ENCODE results near the gene TRPM2.

Gene TRPM2

GRCh38 chr21:44312089-44312488 lies 41.3 kb upstream of the TRPM2 start:
- no peak overlapping the region for H3K4me3 ChIP-seq (ENCODE audit: low read depth, low read length)
- no peak for DNase-seq (ENCODE audit: low read depth)
- TF ChIP-seq, protein P1, sequence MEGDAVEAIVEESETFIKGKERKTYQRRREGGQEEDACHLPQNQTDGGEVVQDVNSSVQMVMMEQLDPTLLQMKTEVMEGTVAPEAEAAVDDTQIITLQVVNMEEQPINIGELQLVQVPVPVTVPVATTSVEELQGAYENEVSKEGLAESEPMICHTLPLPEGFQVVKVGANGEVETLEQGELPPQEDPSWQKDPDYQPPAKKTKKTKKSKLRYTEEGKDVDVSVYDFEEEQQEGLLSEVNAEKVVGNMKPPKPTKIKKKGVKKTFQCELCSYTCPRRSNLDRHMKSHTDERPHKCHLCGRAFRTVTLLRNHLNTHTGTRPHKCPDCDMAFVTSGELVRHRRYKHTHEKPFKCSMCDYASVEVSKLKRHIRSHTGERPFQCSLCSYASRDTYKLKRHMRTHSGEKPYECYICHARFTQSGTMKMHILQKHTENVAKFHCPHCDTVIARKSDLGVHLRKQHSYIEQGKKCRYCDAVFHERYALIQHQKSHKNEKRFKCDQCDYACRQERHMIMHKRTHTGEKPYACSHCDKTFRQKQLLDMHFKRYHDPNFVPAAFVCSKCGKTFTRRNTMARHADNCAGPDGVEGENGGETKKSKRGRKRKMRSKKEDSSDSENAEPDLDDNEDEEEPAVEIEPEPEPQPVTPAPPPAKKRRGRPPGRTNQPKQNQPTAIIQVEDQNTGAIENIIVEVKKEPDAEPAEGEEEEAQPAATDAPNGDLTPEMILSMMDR (IDR thresholded peaks at IDR 0.05; ENCODE audit: insufficient read depth, low read depth, low read length, missing control alignments), result no peak

- TF ChIP-seq, protein P1 (IDR thresholded peaks at IDR 0.05; ENCODE audit: insufficient read depth, low read depth, low read length, missing control alignments), result no peak
- DNase-seq (ENCODE audit: low read depth), result no peak
- no peak overlapping the region for H3K4me3 ChIP-seq (ENCODE audit: low read depth, low read length)
Measured at GRCh38 chr21:44312716-44313115, 40.7 kb upstream of the TRPM2 start.

- H3K4me3 ChIP-seq (ENCODE audit: low read depth, low read length), result no peak overlapping the region
- TF ChIP-seq, protein P1 (IDR thresholded peaks at IDR 0.05; ENCODE audit: insufficient read depth, low read depth, low read length, missing control alignments), result no peak
- no peak for DNase-seq (ENCODE audit: low read depth)
Measured at GRCh38 chr21:44313451-44313850, 40.0 kb upstream of the TRPM2 start.

GRCh38 chr21:44314128-44314527 lies 39.3 kb upstream of the TRPM2 start:
- no peak overlapping the region for H3K4me3 ChIP-seq (ENCODE audit: low read depth, low read length)
- no peak for DNase-seq (ENCODE audit: low read depth)
- TF ChIP-seq, protein P1 (IDR thresholded peaks at IDR 0.05; ENCODE audit: insufficient read depth, low read depth, low read length, missing control alignments), result no peak

- no peak for DNase-seq (ENCODE audit: low read depth)
- no peak overlapping the region for H3K4me3 ChIP-seq (ENCODE audit: low read depth, low read length)
- TF ChIP-seq, protein P1 (IDR thresholded peaks at IDR 0.05; ENCODE audit: insufficient read depth, low read depth, low read length, missing control alignments), result no peak
Measured at GRCh38 chr21:44314561-44314960, 38.9 kb upstream of the TRPM2 start.

GRCh38 chr21:44315691-44316203 lies 37.7 kb upstream of the TRPM2 start:
- H3K4me3 ChIP-seq (ENCODE audit: low read depth, low read length), result no peak overlapping the region
- TF ChIP-seq, protein P1 (IDR thresholded peaks at IDR 0.05; ENCODE audit: insufficient read depth, low read depth, low read length, missing control alignments), result no peak

DNA sequence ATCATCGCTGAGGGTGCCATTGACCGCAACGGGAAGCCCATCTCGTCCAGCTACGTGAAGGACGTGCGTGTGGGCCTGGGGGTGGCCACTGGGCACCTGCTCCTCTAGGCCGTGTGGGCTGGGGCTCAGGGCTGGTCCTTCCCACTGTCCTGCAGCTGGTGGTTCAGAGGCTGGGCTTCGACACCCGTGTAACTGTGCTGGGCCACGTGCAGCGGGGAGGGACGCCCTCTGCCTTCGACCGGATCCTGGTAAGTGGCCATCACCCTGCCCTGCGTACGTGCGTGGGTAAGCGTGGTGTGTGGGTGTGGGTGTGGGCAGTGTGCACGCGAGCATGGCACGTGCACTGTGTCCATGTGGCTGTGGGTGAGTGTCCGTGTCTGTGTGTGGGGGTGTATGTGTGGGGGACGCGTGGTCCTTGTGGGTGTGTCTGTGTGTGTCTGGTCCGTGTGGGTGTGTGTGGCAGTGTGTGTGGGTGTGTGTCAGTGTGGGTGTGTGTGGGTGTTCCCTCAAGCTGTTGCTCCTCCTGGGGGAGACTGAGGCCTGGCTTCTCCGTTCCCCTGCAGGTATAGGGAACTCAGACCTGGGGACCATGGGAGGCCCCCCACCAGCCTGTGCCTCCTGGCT lies 37.0 kb upstream of the TRPM2 start:
- DNase-seq (ENCODE audit: low read depth), result no peak
- TF ChIP-seq, protein P1 (IDR thresholded peaks at IDR 0.05; ENCODE audit: insufficient read depth, low read depth, low read length, missing control alignments), result no peak
- H3K4me3 ChIP-seq (ENCODE audit: low read depth, low read length), result no peak overlapping the region

More at GRCh38 chr21:44315691-44316203, 37.7 kb upstream of the TRPM2 start:
- no peak for DNase-seq (ENCODE audit: low read depth)

Measured in GM12865 (cell line).